ENCODE results near the gene TULP1.

DNA sequence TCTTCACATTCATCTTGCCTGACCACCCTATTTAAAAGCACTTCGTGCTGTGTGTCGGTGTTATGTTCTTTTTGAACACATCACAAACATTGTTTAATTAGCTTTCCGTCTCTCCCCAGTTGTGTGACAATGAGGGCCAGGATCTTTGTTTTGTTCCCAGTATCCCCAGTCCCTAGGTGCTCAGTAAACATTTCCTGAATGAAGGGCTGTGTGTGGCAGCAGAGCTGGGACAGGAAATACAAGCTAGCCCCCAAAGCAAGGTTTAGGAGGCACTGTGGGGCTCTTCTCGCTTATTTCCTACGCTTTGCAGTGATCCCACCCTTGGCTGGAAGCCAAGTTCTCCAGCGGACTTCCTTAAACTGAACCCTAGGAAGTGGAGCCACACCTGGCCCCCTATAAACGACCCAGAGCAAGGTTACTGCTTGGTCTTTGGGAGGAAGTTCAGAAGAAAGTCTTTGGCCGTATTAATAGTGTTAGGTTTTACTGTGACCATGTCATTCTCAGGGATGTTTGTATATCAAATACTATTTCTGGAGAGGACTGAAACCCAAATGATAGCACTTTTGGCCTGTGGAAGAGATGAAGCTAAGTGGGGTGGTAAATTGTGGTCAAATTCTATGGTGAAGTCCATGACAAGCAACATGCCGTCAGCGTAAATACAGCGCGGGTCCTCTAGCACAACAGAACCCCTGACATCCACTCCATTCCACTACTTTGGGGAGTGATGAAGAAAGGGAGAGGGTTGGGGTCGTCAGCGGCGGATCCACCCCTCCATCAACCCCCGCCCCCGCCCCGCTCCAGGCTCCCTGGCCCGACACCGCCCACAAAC lies 61.1 kb downstream of the TULP1 start:
- no peak for TF ChIP-seq KAT8 (CRISPR knock-in tag; IDR thresholded peaks at IDR 0.05)
- no peak for TF ChIP-seq MTA1 (CRISPR knock-in tag; IDR thresholded peaks at IDR 0.05; ENCODE audit: borderline replicate concordance)
- no peak for TF ChIP-seq SP2 (CRISPR knock-in tag; IDR thresholded peaks at IDR 0.05)
- TF ChIP-seq, protein P1, sequence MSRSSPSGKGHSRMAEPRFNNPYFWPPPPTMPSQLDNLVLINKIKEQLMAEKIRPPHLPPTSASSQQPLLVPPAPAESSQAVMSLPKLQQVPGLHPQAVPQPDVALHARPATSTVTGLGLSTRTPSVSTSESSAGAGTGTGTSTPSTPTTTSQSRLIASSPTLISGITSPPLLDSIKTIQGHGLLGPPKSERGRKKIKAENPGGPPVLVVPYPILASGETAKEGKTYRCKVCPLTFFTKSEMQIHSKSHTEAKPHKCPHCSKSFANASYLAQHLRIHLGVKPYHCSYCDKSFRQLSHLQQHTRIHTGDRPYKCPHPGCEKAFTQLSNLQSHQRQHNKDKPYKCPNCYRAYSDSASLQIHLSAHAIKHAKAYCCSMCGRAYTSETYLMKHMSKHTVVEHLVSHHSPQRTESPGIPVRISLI (CRISPR knock-in tag; IDR thresholded peaks at IDR 0.05; ENCODE audit: borderline replicate concordance): no peak
- no peak for TF ChIP-seq RARA (CRISPR knock-in tag; IDR thresholded peaks at IDR 0.05)
- TF ChIP-seq, protein P2, sequence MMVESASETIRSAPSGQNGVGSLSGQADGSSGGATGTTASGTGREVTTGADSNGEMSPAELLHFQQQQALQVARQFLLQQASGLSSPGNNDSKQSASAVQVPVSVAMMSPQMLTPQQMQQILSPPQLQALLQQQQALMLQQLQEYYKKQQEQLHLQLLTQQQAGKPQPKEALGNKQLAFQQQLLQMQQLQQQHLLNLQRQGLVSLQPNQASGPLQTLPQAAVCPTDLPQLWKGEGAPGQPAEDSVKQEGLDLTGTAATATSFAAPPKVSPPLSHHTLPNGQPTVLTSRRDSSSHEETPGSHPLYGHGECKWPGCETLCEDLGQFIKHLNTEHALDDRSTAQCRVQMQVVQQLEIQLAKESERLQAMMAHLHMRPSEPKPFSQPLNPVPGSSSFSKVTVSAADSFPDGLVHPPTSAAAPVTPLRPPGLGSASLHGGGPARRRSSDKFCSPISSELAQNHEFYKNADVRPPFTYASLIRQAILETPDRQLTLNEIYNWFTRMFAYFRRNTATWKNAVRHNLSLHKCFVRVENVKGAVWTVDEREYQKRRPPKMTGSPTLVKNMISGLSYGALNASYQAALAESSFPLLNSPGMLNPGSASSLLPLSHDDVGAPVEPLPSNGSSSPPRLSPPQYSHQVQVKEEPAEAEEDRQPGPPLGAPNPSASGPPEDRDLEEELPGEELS (CRISPR knock-in tag; IDR thresholded peaks at IDR 0.05): no peak
- no peak for TF ChIP-seq SAP130 (CRISPR knock-in tag; IDR thresholded peaks at IDR 0.05; ENCODE audit: low read depth)
- TF ChIP-seq NR1H2 (CRISPR knock-in tag; IDR thresholded peaks at IDR 0.05; ENCODE audit: borderline replicate concordance, low read depth): no peak
- TF ChIP-seq EP300 (IDR thresholded peaks at IDR 0.05; ENCODE audit: low read depth in 2 of 2, low read length in 2 of 2): no peak
- TF ChIP-seq EP300 (CRISPR knock-in tag; IDR thresholded peaks at IDR 0.05; ENCODE audit: borderline replicate concordance): no peak
- TF ChIP-seq TBP (CRISPR knock-in tag; IDR thresholded peaks at IDR 0.05): no peak
